Fibroblast of villous mesenchyme (primary cell): ENCODE measurements around the gene GABRG2. TPM values are rescaled to one million over a fixed set of nuclear protein-coding genes. Genes with fewer than 3 reads are reported as not detected.

ENCODE experiments used
- DNase-seq: peaks from one replicate; pipeline ENCODE4 v3.0.0-alpha.2; 2010; ENCODE audit warnings: low read depth
- H3K4me3 ChIP-seq: 2 replicates; pipeline ENCODE4 v1.5.1; 2011; ENCODE audit warnings: low read depth, mild to moderate bottlenecking, low read length
- total RNA-seq: library from RNA; depleted of rRNA; stranded (reverse); fragments of >200 nt; gene quantifications from 2 replicates; pipeline ENCODE4 v1.2.3, GENCODE V29; 2012
- TF ChIP-seq, protein P1 (sequence below): IDR thresholded peaks from 2 replicates; pipeline ENCODE4 v1.5.1; 2012; ENCODE audit warnings: low read depth, mild to moderate bottlenecking, low read length; ENCODE audit not compliant: insufficient read depth

Gene GABRG2
- total RNA-seq, 1 donor = under 0.01 TPM

- H3K4me3 ChIP-seq = no peak overlapping the region
- TF ChIP-seq, protein P1, sequence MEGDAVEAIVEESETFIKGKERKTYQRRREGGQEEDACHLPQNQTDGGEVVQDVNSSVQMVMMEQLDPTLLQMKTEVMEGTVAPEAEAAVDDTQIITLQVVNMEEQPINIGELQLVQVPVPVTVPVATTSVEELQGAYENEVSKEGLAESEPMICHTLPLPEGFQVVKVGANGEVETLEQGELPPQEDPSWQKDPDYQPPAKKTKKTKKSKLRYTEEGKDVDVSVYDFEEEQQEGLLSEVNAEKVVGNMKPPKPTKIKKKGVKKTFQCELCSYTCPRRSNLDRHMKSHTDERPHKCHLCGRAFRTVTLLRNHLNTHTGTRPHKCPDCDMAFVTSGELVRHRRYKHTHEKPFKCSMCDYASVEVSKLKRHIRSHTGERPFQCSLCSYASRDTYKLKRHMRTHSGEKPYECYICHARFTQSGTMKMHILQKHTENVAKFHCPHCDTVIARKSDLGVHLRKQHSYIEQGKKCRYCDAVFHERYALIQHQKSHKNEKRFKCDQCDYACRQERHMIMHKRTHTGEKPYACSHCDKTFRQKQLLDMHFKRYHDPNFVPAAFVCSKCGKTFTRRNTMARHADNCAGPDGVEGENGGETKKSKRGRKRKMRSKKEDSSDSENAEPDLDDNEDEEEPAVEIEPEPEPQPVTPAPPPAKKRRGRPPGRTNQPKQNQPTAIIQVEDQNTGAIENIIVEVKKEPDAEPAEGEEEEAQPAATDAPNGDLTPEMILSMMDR = no peak
- no peak for DNase-seq
Observed at GRCh38 chr5:162174358-162174974, 106.9 kb downstream of the GABRG2 start.

GRCh38 chr5:162187371-162187770 lies 119.8 kb downstream of the GABRG2 start:
- TF ChIP-seq, protein P1 = no peak
- DNase-seq = no peak

GRCh38 chr5:162189719-162190118 lies 122.1 kb downstream of the GABRG2 start:
- TF ChIP-seq, protein P1 = no peak
- DNase-seq = no peak
- no peak overlapping the region for H3K4me3 ChIP-seq

More at GRCh38 chr5:162187371-162187770, 119.8 kb downstream of the GABRG2 start:
- H3K4me3 ChIP-seq = no peak overlapping the region

GRCh38 chr5:162193012-162193411 lies 125.4 kb downstream of the GABRG2 start:
- TF ChIP-seq, protein P1 = no peak
- no peak overlapping the region for H3K4me3 ChIP-seq
- DNase-seq = no peak

DNA sequence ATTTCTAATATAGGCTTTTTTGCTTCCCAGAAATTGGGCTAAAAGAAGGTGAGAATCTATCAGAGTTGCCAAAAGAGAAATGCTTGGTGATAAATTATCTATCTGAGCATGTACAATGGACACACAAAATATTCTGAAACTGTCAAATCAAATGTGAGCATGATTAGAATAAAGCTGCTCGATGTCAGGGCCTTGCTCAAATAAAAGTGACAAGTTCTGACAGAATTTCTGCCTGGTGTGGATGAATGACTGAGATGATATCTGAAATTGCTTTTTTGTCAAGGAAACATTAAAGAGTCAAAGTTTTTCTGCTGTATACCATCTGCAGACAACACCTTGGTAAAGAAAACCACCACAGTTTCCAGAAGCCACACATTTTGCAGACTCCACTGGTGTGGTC lies 128.8 kb downstream of the GABRG2 start:
- no peak for DNase-seq
- TF ChIP-seq, protein P1 = no peak
- no peak overlapping the region for H3K4me3 ChIP-seq

- DNase-seq = no peak
- TF ChIP-seq, protein P1 = no peak
- no peak overlapping the region for H3K4me3 ChIP-seq
Observed at GRCh38 chr5:162202285-162202880, 134.8 kb downstream of the GABRG2 start.

Other genes with a start within 250 kb of the GABRG2 start
- not detected in 2 replicates for gene GABRA1, start 219.7 kb upstream of the GABRG2 start, total RNA-seq